ENCODE data around the gene SLC22A2. TPM values are rescaled to one million over a fixed set of nuclear protein-coding genes. Genes with fewer than 3 reads are reported as not detected.

Gene SLC22A2
- total and polyA plus RNA-seq, 2 of the 13 experiments (the other 11 are each of a cell fraction or from before 2014, with no cell fraction given) = not detected

DNA sequence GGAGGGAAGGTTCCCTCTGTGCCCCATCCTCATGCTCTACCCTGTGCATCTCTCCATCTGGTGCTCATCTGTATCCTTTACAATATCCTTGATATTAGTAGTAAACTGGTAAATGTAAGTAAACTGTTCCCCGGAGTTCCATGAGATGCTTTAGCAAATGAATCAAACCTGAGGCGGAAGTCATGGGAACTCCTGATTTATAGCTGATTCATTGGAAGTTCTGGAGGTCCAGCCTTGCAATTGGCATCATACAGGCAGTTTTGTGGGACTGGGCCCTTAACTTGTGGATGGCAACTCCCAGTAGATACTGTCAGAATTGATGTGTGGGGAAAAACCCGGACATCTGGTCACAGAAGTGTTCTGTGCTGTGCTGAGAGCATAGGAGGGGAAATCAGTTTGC, 11.2 kb upstream of the SLC22A2 start:
- no TSS peak for BruUV-seq (replicated peaks)
- WGBS (ENCODE audit: low lambda C conversion rate) = 46% methylated on average over 3 of the region's 3 CpGs
- Histone ChIP-seq H3K4me2 (ENCODE audit: low read depth, low read length) (no peak overlapping the region), H3K36me3 (replicated peaks in 1 of 2; ENCODE audit: control insufficient read depth in 1 of 2, insufficient read depth in 2 of 2, low read length in 2 of 2) (no peaks in the 10 kb centered on the region), H3K9ac (ENCODE audit: insufficient read depth, low read depth, low read length) (no peak overlapping the region), H3K27me3 (ENCODE audit: control insufficient read depth in 1 of 2, insufficient read depth in 2 of 2, low read length in 2 of 2) (peaks cover 0 to 8% of the 10 kb centered on the region in 2 experiments; a peak in 1 of 5 replicates), H3K4me1 (ENCODE audit: insufficient read depth, low read length) (0 out of 2 replicates have a peak, but pooled peaks cover 5% of the 10 kb centered on the region), H3K4me3 (replicated peaks in 1 of 3; ENCODE audit: insufficient read depth in 1 of 3, low read depth in 2 of 3, low read length in 3 of 3) (no peak overlapping the region), H3K9me3 (ENCODE audit: low read length) (no peaks in the 10 kb centered on the region), H3K27ac (ENCODE audit: extremely low read length, insufficient read depth, low read length) (no peak overlapping the region), H4K20me1 (ENCODE audit: insufficient read depth, low read length) (no peaks in the 10 kb centered on the region), H2AFZ (ENCODE audit: low read length) (no peak overlapping the region), H3K79me2 (ENCODE audit: insufficient read depth, low read length) (no peaks in the 10 kb centered on the region)
- ATAC-seq (no peak), DNase-seq (ENCODE audit: low spot score) (no peak), FAIRE-seq (no peak)
- ChIA-PET POLR2A (no interaction called here), CTCF (ENCODE audit: low intra/inter-chr PET ratio, low total read pairs) (no interaction called here)
- in situ Hi-C loops (cut with HindIII; ENCODE audit: extremely low pct_ligation_motif_present, low pct_unique_long_range_greater_than_20kb) (no loop called here), intact Hi-C loops (cut with micrococcal nuclease; ENCODE audit: unreplicated experiment) (no loop called here)
- TF ChIP-seq ZNF672 (CRISPR knock-in tag; IDR thresholded peaks at IDR 0.05) = no peak
- TF ChIP-seq IKZF1 (IDR thresholded peaks at IDR 0.05) = no peak
- TF ChIP-seq, protein P1, sequence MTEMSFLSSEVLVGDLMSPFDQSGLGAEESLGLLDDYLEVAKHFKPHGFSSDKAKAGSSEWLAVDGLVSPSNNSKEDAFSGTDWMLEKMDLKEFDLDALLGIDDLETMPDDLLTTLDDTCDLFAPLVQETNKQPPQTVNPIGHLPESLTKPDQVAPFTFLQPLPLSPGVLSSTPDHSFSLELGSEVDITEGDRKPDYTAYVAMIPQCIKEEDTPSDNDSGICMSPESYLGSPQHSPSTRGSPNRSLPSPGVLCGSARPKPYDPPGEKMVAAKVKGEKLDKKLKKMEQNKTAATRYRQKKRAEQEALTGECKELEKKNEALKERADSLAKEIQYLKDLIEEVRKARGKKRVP (CRISPR knock-in tag; IDR thresholded peaks at IDR 0.05) = no peak
- TF ChIP-seq, protein P2, sequence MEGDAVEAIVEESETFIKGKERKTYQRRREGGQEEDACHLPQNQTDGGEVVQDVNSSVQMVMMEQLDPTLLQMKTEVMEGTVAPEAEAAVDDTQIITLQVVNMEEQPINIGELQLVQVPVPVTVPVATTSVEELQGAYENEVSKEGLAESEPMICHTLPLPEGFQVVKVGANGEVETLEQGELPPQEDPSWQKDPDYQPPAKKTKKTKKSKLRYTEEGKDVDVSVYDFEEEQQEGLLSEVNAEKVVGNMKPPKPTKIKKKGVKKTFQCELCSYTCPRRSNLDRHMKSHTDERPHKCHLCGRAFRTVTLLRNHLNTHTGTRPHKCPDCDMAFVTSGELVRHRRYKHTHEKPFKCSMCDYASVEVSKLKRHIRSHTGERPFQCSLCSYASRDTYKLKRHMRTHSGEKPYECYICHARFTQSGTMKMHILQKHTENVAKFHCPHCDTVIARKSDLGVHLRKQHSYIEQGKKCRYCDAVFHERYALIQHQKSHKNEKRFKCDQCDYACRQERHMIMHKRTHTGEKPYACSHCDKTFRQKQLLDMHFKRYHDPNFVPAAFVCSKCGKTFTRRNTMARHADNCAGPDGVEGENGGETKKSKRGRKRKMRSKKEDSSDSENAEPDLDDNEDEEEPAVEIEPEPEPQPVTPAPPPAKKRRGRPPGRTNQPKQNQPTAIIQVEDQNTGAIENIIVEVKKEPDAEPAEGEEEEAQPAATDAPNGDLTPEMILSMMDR (CRISPR knock-in tag; IDR thresholded peaks at IDR 0.05) = no peak
- no peak for TF ChIP-seq MED1 (CRISPR knock-in tag; IDR thresholded peaks at IDR 0.05)
- TF ChIP-seq, protein P3, sequence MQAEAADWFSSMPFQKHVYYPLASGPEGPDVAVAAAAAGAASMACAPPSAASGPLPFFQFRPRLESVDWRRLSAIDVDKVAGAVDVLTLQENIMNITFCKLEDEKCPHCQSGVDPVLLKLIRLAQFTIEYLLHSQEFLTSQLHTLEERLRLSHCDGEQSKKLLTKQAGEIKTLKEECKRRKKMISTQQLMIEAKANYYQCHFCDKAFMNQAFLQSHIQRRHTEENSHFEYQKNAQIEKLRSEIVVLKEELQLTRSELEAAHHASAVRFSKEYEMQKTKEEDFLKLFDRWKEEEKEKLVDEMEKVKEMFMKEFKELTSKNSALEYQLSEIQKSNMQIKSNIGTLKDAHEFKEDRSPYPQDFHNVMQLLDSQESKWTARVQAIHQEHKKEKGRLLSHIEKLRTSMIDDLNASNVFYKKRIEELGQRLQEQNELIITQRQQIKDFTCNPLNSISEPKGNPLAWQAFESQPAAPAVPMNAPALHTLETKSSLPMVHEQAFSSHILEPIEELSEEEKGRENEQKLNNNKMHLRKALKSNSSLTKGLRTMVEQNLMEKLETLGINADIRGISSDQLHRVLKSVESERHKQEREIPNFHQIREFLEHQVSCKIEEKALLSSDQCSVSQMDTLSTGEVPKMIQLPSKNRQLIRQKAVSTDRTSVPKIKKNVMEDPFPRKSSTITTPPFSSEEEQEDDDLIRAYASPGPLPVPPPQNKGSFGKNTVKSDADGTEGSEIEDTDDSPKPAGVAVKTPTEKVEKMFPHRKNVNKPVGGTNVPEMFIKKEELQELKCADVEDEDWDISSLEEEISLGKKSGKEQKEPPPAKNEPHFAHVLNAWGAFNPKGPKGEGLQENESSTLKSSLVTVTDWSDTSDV (CRISPR knock-in tag; IDR thresholded peaks at IDR 0.05) = no peak
- no peak for TF ChIP-seq SNRNP70 (IDR thresholded peaks at IDR 0.05; ENCODE audit: low read depth, low read length)
- TF ChIP-seq ZNF224 (CRISPR knock-in tag; IDR thresholded peaks at IDR 0.05) = no peak
- no peak for TF ChIP-seq HIVEP1 (CRISPR knock-in tag; IDR thresholded peaks at IDR 0.05)
- no peak for TF ChIP-seq KLF12 (CRISPR knock-in tag; IDR thresholded peaks at IDR 0.05; ENCODE audit: borderline replicate concordance)
- no peak for TF ChIP-seq AGO2 (optimal IDR thresholded peaks at IDR 0.05; ENCODE audit: low read depth, low read length)

Data from HepG2 (cell line).